GM21717 (cell line): Measurements from ENCODE around the gene EEF1A2.

Source experiments
- ATAC-seq: cut with Tn5 transposase; IDR thresholded peaks from one replicate; pipeline ENCODE4 v1.9.1; 2021; ENCODE audit warnings: mild to moderate bottlenecking, moderate library complexity; ENCODE audit not compliant: unreplicated experiment

EEF1A2 gene

DNA sequence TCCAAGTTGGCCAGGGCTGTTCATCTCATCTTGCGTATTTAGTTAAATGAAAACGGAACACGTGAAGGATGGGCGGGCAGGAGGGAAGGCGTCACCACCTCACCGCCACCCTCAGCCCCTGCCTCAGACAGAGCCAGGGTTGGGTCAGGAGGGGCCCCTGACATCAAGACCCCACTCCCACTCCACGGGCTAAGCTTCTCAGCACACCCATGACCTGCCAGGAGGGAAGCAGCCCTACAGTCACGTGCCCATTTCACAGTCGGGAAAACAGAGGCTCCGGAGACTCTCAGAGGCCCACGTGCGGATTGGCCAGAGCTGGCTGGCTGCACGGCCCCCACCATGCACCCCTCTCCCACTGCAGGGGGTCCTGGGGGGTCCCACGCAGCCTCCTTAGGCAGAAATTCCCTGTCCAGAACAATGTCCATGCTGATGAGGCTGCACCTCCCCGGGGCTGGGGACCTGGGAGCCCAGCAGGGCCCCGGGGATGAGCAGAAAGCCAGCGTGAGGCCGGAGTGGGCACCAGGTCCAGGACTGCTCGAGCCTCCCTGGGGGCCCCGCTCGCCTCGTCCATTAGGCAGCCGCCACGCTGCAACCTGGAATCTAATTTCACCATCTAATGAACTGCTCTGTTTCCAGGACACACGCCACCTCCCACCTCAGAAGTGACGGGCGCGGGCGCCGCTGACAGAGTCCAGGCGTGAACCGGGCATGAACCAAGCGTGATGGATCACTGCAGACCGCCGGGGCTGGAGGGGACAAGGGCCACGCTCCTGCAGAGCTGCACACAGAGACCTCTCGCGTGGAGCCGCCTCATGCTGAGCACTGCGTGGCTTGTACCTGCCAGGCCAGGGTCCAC is 42.2 kb downstream of the EEF1A2 start:
- ATAC-seq = no peak

DNA sequence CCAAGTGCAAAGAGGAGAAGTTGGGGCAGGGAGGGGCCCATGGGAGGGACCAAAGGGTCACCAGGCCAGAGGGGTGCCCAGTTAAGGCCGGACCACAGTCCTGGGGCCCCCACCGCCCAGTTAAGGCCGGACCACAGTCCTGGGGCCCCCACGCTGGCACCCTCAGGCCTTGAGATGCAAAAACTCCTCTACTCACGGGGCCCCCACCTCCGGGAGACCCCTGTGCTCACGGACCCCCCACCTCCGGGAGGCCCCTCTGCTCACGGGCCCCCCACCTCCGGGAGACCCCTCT is 43.4 kb downstream of the EEF1A2 start:
- ATAC-seq = no peak

DNA sequence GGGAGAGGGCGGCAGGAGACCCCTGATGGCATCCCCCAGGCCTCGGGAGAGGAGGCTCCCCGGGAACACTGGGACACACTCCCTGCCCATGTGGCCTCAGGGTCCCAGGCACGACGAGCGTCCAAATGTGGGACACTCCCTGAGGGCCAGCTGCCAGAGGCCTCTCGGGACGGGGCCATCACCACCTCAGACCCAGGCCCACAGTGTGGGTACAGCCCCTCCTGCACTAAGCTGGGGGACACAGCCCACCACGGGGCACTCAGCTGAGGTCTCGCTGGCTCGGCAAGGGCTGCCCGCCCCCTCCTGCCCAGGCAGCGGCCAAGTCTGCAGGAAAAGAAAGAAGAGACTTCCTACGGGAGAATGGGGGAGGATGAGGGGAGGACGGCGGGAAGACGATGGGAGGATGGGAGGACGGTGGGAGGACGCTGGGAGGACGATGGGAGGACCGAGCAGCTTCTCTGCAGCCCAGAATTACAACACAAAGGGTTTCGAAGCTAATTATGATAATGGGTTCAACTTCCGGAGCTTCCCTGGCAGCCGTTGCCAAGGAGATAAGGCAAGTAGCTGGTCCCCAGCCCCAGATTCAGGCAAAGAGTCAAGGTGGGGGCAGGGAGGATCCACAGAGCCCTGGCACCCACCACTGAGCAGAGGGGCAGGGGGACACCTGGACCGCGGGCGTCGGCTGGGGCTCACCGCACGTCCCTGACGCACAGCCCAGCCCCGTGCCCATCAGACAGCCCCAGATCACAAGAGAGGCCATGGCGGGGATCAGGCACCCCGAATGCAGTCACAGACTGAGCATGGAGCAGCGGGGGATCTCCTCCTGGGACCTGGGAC is 43.9 kb downstream of the EEF1A2 start:
- ATAC-seq = no peak

DNA sequence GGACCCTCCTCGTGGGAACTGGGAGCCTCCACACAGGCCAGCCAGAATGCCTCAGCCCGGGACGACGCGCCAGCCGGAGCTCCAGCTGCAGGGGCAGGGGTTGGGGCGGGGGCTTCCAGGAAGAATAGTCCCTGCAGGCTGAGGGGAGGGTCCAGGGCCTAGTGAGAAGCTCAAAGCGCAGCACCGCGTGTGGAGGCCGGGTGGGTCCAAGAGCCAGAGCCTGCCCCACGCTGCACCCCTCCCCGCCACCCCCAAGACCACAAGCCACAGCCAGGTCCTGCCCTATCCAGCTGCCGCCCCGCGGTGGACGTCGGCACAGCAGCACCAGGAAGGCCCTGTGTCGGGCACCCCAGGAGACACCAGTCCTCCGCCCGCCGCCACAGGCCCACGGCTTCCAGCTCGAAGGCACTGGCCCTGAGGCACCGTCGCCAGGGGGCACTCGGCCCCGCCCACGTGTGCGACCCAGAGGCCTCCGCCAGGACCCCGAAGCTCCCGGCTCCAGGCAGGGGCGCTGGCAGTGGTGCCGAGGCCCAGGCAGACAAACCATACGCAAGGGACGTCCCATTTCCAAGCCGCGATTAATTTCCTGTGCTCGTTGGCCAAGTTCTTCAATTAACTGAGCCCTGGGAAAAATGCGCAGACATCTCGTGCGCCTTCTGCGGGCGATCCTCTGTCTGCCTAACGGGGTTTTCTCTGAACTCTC is 45.9 kb downstream of the EEF1A2 start:
- ATAC-seq = no peak

DNA sequence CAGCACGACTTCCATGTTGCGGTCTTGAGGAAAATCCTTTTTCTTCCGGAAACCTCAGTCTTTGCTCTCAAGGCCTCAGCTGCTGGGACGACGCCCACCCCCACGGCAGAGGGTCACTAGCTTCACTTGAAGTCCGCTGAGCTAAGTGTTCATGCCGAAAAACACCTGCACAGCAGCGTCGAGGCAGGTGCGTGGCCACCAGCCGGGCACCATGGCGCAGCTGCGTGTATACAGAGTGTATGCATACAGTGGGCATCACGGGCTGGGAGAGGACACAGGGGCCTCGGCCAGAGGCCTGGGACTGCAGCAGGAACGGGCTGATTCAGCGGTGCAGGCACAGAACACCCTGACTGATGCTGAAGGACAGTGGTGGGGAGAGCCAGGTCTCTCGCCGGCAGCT is 46.5 kb downstream of the EEF1A2 start:
- no peak for ATAC-seq

DNA sequence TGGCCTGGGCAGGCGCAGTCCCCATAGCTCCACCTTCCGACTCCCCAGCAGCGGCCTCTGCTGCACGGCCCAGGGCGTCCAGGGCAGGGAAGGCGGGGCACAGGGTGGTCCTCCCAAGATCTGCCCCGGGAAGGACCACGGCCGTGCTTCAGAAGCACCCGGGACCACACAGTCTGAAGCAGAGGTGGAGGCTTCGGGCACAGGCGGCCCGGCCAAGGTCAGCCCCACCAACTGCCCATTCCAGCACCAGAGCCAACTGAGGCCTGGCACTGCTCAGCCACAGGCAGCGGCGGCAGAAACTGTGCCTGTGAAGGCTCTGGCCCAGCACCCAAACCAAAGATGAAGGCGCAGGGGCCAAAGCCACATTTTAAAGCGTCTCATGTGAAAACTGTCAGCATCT is 47.1 kb downstream of the EEF1A2 start:
- ATAC-seq = no peak

DNA sequence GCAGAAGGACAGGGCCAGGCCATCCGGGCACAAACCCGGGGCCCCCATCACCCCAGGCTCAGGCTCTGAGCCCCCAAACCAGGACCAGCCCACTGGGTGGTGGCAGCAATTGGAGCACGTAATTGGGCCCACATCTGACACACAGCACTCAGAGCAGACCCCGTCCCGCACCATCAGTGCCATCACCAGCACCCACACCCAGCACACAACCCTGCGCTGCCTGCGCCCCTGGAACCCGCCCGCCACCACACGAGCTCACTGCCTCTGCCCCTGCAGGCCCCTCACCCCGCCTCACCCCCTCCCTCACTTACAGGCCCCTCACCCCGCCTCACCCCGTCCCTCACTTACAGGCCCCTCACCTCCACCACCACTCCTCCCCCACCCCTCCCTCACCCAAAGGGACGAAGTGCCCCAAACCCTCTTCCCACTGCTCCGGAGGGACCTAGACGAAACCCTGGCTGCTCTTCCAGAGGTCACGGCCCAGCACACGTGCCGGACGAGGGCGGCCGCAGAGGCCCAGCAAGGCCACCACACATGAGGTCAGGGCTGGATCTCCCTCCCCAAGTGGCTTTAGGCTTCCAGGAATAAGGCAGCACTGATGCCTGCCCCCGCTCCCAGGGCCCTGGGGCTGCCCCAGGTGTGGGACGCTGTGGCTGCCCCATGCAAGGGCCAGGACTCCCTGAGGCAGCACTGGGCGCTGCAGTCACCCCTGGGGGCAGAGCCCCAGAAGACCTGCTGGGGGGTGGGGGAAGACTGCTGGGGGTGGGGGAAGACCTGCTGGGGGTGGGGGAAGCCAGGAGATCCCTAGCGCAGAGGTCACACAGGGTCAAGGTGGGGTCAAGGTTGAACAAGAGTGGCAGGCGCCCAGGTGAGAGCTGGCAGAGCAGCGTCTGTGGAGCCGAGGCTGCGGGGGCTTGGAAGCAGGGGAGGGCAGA is 48.8 kb downstream of the EEF1A2 start:
- no peak for ATAC-seq

DNA sequence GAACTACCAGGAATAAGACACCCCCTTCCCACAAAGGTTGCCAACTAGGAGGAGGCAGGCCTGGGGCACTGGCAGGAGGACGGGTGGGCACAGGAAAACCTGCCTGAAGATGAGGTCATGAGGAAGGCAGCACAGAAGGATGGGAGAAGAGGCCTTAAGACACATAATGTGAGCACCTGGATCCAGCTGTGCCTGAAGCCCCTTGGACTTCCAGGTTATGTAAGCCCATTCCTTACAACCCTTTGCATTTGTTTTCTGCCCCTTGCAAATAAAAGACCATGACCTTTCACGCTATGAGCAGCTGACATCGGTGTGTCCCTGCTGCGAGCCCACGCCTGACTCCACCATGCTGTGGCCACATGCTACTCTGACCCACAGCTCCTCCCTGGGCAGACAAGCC is 49.9 kb downstream of the EEF1A2 start:
- no peak for ATAC-seq

DNA sequence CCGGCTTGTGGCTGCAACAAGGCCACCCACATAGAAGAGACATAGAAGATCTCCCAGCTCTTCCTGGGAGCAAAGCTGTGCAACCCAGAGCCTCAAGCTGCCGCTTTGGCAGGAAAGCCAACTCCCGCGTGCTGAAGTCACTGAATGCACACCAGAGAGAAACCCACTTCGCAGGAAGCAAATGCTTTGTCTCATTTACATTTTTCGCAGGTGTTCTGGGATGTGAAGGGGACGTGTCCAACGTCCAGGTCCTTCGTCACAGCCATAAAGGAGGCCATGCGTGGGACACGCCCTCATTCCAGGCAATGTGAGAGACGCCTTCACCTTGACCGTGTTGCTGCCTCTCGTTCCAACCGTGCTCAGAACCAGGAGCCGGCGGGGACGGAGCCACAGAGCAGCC is 50.9 kb downstream of the EEF1A2 start:
- no peak for ATAC-seq

DNA sequence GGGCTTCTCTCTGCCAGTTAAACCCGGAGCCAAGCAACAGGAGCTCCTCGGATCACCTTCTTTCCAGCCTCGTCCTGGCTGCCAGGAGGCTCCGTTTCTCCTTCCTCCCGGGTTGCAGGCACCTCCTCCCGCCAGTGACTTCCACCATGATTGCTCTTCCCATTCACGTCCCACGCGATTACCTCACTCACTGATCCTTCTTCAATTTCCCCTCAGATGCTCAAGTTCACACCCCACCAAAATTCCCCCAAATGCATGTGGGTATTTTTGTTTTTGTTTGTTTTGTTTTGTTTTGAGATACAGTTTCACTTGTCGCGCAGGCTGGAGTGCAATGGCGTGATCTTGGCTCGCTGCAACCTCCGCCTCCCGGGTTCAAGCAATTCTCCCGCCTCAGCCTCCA is 51.6 kb downstream of the EEF1A2 start:
- no peak for ATAC-seq

DNA sequence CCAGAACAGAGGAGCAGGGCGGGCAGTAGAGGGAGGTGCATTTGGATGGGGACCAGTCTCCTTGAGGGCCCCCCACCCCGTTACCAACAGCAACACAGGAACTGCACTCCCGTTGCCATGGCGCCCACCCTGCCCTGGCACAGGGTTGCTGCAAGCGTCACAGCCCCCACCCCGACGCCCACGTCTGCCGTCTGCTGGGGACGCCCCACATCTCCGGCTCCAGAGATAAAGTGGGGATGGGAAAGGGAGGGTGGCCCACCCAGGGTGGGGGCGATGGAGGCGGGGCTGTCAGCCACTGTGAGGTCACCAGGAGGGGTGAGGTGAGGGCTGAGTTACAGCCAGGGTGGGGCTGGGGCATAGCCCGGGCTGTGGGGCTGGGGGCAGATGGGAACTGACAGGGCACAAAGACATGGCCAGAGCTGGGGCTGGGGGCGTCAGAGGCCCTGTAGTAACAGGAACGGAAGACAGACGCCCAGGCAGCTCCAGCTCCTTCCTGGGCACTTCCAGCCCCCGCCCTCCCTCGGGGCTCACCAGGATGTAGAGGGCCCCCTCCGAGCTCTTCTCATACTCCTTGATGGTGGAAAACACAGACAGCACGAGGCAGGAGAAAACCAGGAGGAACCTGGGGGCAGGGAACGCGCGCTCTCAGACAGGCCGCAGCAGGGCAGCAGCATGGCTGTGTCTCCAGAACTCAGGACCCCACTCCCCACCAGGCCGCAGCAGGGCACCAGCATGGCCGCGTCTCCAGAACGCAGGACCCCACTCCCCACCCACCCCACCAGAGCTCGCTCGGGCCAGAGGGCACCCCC is 52.5 kb downstream of the EEF1A2 start:
- ATAC-seq = no peak

DNA sequence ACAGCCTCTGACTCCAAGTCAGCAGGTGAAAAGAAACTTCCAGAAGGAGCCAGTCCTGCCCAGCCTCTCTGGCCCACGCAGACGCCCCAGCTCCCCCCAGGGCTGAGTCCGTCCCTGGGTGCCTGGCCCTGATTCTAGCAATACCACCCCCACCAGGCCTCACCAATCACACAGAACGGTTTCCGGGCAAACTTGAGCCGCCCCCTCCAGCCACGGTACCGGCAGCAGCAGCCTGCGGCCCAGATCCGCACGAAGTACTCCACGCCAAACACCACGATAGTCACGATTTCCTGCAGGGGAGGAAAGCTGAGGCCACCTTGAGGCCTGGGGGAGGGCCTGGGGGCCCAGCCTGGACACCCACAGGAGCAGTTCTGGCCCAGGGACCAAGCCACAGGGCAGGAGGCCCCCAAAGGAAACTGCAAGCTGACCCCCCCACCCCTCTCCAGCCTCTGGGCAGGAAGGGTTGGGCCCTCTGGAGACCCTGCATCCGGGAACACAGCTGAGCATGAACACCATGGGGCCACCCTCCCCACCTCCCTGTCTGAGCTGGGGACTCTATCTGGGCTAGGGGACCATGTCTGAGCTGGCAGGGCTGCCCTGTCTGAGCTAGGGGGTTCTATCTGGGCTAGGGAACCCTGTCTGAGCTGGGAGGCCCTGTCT is 53.7 kb downstream of the EEF1A2 start:
- ATAC-seq = no peak

DNA sequence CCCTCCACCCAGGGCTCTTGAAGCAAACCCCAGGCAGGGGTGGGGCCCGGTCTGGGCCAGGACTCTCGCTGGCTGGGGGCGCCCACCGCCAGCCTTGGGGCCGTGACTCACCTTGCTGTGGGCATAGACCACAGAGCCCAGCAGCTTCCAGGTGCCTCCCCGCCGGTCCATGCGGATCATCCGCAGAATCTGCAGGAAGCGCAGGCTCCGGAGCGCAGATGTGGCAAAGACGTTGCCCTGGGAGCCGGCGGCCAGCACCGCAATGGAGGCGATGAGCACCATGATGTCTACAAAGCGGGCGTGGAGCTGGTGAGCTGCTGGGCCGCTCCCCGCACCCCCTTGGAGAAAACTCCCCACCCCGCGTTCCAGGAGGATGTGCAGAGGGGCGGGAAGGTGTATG is 54.3 kb downstream of the EEF1A2 start:
- no peak for ATAC-seq

DNA sequence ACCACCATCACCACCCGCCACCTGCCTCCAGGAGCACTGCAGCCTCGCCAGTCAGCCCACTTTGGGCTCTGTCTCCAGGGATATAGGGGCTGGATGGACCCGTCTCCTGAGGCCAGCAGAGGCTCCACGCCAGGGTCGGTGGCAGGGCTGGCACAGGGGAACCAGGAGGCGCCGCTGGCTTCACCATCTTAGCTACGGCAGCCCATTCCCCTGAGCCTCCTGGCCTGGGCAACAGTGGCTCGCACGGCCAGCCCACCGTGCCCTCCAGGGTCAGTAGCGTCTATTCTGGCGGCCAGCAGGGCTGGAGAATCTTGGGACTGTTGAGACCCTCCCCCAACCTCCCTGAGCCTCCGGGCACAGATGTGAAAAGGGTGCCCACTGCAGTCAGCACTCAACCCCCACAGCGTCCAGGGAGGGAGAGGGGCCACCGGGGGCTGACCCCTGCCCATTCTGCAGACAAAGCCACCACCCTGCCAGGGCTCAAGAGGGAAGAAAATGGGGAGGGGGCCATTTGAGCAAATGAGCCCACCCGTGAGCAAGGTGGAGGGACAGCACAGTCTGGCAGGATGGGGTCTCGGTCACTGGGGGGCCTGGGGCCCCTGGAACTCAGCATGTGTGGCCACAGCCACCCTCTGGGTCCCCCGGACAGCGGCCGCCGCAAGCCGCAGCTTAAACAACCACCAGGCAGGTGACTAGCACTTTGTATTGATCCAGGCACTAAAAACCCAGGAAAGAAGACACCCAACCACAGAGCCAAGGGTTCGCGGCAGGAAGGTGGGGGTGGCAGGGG is 55.1 kb downstream of the EEF1A2 start:
- ATAC-seq = no peak

DNA sequence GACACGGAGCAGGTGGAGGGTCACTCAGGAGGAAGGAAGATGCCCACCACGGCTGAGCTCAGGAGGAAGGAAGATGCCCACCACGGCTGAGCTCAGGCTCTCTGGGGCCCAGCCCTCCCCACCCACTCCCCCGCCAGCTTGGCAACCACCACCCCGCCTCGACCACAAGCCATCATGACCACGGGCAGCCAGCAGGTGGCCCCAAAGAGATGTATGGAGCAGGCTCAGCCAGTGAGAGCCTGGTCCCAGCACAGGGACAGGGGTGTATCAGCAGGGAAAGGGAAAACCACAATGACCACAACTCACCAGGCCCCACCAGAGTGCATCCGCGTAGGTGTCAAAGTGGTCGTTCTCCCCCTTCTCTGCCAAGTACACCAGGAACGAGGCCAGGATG is 56.8 kb downstream of the EEF1A2 start:
- no peak for ATAC-seq

DNA sequence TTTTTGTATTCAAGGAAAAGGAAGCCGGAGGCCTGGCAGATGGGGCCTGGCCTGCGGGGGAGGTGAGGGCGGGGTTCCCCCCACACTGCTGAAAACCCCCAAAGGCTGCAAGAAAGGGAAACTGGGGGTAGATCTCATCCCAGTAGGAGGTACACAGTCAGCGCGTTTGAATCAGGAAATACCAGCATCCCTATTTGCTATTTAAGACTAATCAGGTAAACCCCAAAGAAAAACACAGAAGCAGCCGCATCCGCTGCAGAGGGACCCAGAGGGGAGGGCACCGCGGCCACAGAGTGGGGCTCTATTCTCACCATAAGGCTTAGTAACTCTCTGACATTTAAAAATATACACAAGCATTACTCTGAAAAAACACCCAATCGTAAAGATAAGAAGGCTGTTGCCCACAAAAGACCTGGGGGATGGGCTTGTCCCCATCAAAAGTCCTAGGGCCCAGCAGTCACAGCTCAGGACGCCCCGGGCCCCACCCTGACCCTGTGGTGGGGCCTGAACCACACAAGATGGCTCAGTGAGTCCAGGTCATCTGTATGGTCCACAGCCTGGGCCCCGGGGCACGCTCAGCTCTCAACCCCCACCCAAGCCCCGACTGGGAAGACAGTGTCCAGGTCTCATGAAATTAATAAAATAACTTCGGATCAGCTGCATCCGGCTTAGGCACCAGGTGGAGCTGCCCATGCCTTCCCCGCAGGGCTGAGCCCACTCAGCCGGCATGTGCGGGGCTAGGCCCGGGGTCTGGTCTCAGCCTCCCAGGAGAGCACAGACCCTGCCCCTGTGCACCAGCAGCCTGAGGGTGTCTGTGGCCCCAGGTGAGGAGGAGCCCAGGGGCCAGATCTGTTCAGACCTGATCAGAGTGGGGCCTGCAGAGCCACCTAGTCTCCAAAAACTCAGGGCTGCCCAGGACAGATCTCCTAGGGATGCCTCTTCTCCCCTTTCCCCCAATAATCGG is 57.5 kb downstream of the EEF1A2 start:
- ATAC-seq = no peak

DNA sequence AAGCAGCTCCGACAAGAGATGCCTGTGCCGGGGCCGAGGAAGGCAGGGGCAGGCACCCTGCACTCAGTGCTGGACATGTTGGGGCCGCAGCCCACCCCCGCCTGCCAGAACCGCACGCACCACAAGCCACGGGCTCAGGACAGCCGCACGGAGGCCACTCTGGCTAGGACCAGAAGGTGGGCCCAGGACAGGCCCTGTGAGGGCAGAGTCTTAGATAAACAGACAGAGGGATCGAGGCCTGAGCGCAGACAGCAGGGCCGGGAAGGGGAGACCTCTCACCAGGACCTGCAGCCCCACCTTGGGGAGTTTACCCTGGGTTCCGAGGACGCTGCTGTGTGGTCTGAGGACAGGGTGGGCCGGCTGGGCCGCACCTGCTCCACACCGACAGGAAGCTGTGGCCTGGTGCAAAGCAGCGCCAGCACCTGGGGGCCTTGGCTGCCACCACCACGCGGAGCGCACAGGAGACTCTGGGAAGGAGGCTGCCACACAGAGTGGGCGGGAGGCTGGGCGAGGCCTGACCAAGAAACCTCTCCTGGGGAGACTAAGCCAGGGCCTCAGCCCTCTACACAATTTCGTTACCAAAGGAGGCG is 58.4 kb downstream of the EEF1A2 start:
- ATAC-seq = no peak
